Activated T-cell treated with anti-CD3 and anti-CD28 coated beads for 24 hours (primary cell): ENCODE results near the gene UBE2I.
A peak's percentile ranks its signal among the peaks of the same experiment; 100 is the strongest.
"Not testable (repeated sequence)": the region's sequence is repeated elsewhere in the genome, so short reads cannot be mapped to it uniquely, and the experiment has no call there.

Experiments used
- DNase-seq: peaks from one replicate; pipeline ENCODE4 v3.0.0-alpha.2; 2020; ENCODE audit warnings: low read depth

The UBE2I gene

DNA sequence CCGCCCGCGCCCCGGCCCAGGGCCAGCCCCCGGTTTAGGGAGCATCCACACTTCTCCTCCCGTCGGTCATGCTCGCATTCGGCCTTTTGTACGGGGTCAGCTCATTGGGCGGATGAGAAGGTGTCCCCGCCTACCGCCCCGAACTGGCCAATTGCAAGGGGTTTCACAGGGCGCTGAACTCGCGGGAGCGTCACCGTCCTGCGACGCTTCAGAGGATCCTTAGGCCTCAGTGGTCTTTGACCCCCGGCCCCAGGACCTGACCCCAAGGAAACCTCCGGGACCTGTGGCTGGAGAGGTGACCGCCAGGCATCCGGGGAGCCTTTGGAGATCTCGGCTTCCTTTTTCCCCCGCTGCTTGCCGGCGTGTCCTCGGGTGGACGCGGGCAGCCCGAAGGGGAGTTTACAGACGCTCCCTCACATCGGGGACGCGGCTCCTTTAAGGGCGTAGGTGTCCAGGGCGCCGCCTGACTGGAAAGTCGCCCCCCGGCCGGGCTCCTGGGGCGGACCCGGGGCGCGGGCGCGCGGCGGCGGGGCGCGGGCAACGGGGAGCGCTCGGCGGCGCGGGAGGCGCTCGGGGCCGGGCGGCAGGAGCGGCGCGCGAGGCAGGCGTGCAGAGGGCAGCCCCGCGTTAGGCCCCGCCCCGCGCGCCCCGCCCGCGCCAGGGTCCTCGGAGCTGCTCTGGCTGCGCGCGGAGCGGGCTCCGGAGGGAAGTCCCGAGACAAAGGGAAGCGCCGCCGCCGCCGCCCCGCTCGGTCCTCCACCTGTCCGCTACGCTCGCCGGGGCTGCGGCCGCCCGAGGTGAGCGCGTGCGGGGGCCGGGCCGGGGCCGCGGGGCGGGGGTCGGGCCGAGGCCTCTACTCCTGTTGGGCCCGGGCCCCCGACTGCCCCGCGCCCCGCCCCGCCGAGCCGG, at the start of gene UBE2I:
Gene UBE2I (plus strand): TSS at position 660 of the 909 bp plus-strand sequence. CDS start 4,395 bp downstream, outside the sequence.
- peak; percentile 98 for DNase-seq

DNA sequence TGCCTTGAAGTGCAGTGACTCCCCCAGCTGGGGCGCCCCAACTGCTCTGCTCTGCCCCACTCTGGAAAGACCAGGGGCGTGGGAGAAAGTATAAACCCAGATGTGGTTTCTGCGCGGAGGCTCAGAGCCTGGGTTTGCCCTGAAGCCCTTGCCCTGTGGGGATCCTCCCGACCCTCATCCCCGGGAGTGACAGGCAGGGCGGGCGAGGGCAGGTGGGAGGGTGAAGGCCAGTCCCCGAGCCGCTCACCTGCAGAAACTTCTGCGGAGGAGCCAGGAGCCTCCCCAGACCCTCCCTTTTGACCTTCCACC, 49.7 kb upstream of the UBE2I start:
- DNase-seq: no peak

DNA sequence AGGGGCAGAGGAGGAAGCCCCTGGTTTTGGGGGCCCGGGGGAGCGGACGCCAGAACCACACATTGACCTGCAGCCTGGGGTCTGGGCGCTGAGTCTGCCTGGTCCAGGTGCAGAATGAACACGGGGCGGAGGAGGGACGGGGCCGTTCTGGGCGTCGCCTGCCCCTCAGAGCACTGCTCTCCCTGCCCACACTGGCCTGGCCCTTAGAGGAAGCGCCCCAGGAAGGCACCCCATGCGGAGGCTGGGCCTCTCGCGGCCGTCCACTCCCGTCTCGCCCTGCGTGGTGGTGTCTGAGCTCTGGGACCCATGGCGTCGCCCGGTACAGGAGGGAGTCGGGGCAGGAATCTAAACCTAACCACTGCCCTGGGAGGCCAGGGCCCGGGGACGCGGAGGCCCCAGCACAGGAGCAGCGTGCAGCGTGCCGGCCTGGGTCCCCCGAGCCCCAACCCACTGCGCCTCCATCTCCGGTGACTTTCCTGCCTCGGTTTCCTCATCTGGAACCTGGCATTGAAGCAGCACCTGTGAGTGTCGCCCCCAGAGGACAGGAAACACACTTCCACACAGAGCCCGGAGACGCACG, 49.2 kb upstream of the UBE2I start:
- DNase-seq: no peak

DNA sequence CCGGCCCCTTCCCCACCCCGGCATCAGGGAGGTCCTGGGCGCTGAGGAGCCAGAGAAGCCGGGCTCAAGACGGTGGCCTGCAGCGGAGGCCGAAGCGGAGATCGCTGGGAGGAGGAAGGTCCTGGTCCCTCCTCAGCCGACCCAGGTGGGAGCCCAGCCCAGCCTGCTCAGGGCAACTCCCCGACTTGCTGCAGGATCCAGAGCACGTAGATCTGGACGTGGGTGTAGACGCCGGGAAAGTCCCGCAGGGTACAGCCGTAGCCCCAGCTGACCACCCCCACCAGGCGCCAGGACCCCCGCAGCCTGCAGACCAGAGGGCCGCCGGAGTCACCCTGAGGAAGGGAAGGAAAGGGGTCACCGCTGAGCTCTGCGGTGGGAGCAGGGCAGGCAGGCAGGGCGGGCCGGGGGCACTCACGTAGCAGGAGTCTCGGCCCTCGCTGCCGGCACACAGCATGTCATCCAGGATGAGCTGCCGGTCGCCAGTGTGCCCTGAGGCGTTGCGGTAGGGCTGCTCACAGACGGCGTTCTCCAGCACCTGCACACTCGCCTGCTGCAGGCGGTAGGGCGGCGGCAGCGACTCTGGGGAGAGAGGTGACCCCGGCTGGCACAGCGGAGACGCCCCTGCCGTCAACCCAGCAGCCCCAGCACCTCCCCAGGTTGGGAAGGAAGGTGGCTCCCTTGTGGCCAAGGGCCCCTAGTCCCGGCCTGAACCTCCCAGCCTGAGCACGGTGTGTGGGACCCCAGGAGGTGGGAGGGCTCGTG, 48.1 kb upstream of the UBE2I start:
- no peak for DNase-seq

DNA sequence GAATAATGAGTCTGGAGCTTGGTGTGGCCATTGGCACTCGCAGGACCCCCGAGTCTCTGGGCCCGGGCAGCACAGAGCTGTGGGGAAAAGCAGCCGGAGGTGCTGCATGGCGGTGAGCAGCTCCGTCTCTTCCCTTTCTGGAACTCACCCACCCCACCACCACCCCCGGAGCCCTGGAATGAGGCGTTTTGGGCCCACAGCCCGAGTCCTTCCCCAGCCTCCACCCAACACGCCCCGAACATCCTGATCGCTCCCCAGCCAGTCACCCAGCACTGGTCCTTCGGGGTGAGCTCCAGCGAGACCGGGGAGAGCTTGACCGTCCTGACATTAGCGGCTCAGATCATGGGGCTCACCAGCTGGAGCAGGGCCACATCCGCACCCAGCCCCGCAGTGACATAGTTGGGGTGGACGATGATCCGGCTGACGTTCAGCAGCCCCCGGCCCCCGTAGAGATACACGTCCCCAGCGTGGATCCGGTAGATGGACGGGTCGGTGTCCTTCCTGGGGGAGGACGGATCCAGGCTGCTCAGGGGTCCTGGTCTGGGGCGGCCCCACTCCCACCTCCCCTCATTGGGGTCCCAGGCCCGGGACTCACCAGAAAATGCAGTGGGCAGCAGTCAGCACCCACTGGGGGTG, 47.1 kb upstream of the UBE2I start:
- DNase-seq: no peak

DNA sequence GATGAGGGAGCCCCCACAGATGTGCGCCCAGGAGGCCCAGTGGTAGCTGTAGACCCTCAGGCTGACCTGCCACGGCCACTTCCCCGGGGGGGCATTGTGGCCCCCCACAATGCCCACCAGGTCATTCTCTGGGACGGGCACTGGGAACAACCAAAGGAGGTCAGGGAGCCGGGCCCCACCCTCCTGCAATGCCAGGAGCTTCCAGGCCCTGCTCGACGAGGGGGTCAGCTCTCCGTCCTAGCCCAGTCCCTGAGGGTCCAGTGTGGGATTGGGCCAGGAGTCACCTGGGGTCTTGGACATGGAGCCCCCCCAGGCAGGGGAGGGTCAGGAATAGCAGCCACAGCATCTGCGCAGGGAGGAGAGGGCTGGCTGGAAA, 46.6 kb upstream of the UBE2I start:
- no peak for DNase-seq

DNA sequence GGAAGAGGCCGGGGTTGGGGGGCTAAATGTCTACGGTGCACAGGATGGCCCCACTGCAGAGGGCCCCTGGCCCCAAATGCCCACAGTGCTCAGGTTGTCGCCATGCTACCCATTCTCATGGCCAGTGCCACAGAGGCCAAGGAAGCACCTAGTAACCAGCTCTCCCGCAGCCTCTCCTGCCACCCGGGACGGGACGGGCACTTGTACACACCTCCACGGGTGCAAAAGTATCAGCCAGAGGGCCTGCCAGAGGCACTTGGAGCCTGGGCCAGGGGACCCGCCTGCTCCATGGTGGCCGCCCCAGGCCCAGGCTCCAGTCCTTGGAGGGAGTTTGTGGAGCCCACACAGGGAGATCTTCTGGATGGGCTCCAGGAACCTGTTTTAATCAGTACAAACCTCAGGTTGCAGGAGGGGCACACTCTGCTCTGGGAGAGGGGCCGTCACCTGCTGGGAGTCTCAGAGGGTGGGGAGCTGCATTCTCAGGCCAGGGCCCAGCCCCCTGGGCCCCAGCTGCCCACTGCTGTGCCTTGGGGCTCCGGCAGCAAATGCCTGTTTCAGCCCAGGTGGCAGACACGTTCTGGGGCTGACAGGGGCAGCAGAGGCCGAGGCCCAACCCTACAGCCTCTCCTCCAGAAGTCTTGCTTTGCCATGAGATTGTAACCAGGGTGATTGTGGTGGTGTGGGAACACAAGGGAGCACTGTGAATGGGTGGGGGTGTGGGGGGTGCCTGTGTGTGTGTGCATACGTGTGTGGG, 45.7 kb upstream of the UBE2I start:
- DNase-seq: no peak

DNA sequence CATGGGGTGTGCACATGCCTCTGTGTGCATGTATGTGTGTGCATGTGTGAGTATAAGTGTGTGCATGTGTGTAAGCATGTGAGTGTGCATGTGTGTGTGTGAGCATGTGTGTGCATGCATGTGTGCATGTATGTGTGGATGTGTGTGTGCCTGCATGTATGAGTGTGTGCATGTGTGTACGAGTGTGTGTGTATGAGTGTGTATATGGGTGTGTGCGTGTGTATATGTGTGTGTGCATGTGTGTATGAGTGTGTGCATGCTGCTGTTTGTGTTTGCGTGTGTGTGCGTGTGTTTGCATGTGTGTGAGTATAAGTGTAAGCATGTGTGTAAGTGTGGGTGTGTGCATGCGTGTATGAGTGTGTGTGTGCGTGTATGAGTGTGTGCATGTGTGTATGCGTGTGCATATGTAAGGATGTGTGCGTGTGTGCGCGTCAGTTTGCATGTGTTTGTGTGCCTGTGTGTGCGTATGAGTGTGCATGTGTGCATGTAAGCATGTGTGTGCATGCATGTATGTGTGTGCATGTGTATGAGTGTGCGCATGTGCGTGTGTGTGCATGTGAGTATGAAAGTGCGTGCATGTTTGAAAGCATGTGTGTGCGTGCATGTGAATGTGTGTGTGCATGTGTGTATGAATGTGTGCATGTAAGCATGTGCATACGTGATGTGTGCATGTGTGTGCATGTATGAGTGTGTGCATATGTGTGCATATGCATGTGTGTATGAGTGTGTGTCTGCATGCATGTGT, 44.9 kb upstream of the UBE2I start:
- no peak for DNase-seq

DNA sequence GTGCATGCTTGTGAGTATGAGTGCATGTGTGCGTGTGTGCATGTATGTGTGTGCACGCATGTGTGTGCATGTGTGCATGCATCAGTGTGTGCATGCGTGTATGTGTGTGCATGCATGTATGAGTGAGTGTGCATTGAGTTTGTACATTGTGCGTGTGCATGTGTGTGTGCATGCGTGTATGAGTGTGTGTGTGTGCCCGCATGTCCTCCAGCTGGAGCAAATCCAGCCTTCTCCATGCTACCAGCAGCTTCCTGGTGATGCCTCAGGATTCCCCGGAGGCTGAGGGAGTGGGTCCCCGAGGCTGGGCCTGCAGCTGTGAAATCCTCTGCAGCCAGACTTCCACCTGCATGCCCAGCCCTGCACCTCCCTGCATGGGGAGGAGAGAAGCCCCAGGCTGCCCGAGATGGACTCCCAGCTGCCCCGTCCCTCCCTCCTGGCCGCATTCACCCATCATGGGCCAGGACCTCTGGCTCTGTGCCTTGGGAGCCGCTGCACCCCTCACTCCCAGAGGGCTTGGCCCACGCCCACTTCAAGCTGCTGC, 44.3 kb upstream of the UBE2I start:
- DNase-seq: no peak

DNA sequence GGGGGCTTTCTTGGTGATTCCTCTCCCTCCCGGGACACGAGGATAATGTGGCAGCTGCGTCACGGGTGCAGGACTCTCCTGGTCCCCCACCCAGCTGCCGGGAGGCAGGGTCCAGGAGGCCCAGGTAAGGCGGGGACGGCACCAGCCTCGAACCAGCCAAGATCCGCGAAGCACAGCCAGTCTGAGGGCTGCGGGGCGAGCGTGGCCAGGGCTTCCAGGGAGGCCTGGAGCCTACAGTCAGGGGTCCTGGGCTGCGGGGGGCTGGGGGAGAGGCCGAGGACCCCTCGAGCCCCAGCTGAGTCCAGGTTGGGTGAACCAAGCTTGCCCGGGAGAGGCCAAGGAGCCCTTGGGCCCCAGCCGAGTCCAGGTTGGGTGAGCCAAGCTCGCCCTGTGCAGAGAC, 43.6 kb upstream of the UBE2I start:
- no peak for DNase-seq

DNA sequence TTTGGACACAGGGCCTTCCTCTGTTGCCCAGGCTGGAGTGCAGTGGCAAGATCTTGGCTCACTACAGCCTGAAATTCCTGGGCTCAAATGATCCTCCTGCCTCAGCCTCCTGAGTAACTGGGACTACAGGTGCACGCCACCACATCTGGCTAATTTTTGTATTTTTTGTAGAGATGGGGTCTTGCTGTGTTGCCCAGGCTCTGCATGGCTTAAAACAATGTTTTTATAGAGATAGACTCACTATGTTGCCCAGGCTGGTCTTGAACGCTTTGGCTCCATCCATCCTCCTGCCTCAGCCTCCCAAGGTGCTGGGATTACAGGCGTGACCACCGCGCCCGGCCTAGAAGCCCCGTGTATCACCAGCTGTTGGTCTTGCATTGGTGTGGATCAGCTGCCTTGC, 40.0 kb upstream of the UBE2I start:
- DNase-seq: not testable (repeated sequence)

DNA sequence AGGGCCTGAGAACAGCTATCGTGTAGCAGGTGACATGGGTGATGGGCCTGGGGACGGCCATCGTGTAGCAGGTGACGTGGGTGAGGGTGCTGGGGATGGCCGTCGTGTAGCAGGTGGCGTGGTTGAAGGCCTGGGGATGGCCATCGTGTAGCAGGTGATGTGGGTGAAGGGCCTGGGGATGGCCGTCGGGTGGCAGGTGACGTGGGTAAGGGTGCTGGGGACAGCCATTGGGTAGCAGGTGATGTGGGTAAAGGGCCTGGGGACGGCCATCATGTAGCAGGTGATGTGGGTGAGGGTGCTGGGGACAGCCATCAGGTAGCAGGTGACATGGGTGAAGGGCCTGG, 38.1 kb upstream of the UBE2I start:
- DNase-seq: no peak

DNA sequence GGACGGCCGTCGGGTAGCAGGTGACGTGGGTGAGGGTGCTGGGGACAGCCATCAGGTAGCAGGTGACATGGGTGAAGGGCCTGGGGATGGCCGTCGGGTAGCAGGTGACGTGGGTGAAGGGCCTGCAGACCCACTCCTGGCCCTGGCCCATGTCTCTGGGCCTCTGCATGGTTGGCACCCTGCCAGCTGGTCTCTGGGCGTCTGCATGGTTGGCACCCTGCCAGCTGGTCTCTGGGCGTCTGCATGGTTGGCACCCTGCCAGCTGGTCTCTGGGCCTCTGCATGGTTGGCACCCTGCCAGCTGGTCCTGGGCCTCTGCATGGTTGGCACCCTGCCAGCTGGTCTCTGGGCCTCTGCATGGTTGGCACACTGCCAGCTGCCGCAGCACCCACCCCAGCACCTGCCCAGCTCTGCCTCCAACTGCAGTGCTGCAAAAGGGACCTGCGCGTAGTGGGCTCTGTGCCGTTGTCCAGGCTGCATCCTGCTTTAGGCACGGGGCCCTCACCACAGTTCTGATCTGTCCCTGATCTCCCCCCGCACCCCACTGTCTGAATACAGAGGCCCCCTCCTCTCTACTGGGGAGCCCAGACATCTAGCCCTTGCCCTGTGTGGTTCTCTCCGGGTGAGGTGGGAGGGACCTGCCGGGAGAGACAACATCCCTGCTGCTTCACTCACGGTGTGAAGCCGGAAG, 37.6 kb upstream of the UBE2I start:
- DNase-seq: not testable (repeated sequence)

DNA sequence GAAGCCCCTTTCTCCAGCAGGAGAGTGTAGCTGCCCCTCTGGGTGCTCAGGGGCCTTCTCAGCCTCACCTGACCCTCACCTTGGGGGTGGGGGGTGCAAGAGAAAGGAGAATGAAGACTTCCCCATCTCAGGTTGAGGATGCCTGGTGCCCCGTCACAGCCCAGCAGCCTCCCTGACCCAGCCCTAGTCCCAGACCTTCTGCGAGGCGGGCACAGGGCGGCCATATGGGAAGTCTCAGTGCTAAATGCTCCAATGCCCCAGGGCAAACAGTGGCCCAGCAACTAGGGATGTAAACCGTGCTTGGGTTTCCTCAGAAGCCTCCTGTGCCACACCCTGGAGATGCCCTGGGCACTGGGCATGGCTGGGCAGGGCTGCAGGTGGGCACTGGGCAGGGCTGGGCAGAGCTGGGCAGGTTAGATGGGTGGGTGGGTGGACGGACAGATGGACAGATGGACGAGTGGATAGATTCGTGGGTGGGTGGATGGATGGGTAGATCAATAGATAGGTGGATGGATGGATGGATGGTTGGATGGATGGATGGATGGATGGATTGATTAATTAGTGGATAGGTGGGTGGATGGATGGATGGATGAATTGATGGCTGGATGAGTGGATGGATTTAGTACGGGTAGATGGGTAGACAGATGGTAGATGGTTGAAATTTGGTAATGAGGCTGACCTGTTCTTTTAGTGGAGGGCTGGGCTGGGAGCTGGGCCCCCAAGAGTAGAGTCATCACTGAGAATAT, 36.8 kb upstream of the UBE2I start:
- no peak for DNase-seq

DNA sequence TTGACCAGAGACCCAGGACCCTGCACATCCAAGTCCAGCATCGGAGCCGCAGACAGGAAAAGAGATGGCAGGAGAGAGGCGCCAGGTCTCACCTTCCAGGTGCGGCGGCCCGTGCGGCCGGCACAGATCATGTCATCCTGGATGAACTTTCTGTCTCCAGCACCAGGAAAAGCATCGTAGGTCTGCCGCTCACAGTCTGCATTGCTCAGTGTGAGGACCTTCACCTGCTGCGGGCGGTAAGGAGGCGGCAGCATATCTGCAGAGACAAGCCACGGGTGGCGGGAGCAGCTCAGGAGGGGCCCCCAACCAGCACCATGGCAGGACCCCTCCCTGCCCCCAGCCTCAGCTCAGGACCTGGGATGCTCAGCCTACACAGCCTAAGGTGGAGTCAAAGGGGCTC, 35.6 kb upstream of the UBE2I start:
- no peak for DNase-seq

DNA sequence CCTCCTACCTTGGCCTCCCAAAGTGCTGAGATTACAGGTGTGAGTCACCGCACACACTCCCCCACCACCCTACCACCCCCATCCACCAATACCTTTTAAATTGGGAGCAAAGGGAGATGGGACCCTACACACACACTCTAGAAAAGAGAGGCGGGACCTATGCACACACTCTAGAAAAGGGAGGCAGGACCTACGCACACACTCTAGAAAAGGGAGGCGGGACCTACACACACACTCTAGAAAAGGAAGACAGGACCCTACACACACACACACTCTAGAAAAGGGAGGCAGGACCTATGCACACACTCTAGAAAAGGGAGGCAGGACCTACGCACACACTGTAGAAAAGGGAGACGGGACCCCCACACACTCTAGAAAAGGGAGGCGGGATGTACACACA, 34.7 kb upstream of the UBE2I start:
- no peak for DNase-seq

DNA sequence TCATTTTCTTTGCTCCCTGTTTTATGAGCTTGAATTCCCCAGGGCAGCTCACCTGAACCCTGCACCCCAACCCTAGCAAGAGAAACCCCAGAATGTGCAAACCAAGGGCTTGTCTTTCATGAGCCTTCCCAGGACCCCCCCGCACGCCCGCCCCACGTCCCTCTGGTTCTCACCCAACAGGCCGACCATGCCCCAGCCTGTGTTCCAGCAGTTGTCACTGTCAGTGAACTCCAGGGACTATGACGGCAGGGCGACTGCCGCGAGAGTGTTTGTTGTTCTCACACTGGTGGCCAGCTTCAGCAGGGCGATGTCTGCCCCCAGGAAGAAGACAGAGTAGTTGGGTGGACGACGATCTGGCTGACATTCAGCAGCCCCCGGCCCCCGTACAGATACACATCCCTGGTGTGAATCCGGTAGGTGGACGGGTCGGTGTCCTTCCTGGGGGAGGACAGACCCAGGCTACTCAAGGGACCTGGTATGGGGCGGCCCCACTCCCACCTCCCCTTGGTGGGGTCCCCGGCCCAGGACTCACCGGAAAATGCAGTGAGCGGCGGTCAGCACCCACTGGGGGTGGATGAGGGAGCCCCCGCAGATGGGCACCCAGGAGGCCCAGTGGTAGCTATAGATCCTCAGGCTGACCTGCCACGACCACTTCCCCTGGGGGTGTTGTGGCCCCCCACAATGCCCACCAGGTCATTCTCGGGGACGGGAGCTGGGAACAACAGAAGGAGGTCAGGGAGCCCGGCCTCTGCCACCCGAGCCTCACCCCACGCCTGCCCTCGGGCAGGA, 33.5 kb upstream of the UBE2I start:
- DNase-seq: no peak

DNA sequence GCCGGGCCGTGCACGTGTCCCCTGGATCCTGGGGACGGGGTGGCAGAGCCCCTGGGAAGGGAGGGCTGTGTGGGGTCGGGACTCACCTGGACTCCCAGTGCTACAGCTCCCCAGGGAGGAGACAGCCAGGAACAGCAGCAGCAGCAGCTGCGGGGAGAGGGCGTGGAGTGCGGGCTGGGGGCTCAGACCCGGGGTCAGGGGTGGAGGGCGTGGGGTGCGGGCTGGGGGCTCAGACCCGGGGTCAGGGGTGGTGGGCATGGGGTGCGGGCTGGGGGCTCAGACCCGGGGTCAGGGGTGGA, 32.9 kb upstream of the UBE2I start:
- no peak for DNase-seq

DNA sequence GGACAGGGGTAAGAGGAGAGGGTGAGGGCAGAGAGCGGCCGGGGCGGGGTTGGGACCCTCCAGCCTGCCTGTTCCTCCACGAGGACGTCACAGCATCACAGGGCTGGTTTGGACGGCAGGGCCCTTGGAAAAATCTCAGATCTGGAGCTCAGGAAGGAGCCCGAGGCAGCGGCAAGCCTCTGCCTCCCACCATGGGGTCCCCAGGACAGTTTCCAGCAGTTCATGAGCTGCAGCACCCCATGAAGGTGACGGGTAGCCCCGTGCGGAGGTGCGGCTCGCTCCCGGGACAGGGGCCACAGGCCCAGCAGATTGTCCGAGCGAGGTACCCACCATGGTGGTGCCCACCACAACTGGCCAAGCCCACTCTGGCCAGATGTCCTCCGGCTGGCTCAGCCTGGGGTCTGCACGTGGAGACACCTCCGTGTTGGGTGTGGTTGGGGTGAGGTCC, 32.3 kb upstream of the UBE2I start:
- DNase-seq: no peak
